HG02798 (cell line): ENCODE results near the gene INTS1.

Experiments used
- ATAC-seq: cut with Tn5 transposase; IDR thresholded peaks from one replicate; pipeline ENCODE4 v1.9.1; 2021; ENCODE audit warnings: mild to moderate bottlenecking; ENCODE audit not compliant: unreplicated experiment, poor library complexity

INTS1 gene

GRCh38 chr7:1422512-1423263 is 81.5 kb downstream of the INTS1 start:
- ATAC-seq: no peak

GRCh38 chr7:1421946-1422345 is 82.2 kb downstream of the INTS1 start:
- no peak for ATAC-seq

GRCh38 chr7:1421020-1421790 is 83.0 kb downstream of the INTS1 start:
- no peak for ATAC-seq
